CD4-positive, CD25-positive, alpha-beta regulatory T cell (primary cell): ENCODE measurements around the gene ZFYVE21. TPM values are rescaled to one million over a fixed set of nuclear protein-coding genes. Genes with fewer than 3 reads are reported as not detected.

ENCODE experiments used
- ATAC-seq, 2 donors: fragments of 150-1000 bp; cut with Tn5 transposase; one replicate each; pipeline ENCODE4 v1.10.0; 2021; ENCODE audit warnings: low read depth in 2 of 2, moderate number of reproducible peaks in 2 of 2, moderate library complexity in 1 of 2
- DNase-seq, 3 donors: peaks; one replicate each; pipeline versions ENCODE4 v3.0.0 to v3.0.0-alpha.2; 2012 to 2022; ENCODE audit warnings: mixed read lengths in 1 of 3
- H3K27ac ChIP-seq: one replicate; pipeline ENCODE4 v1.7.0; 2013; ENCODE audit warnings: mild to moderate bottlenecking, low read length; ENCODE audit not compliant: insufficient read depth, poor library complexity, severe bottlenecking
- H3K27me3 ChIP-seq: one replicate; pipeline ENCODE4 v1.7.0; 2013; ENCODE audit warnings: low read length; ENCODE audit not compliant: control insufficient read depth, insufficient read depth
- H3K36me3 ChIP-seq: one replicate; pipeline ENCODE4 v1.7.0; 2013; ENCODE audit warnings: mild to moderate bottlenecking, low read length, moderate library complexity; ENCODE audit not compliant: control insufficient read depth, insufficient read depth
- H3K4me1 ChIP-seq: 2 replicates; pipeline ENCODE4 v1.7.0; 2013; ENCODE audit warnings: mild to moderate bottlenecking, low read length; ENCODE audit not compliant: insufficient read depth, control insufficient read depth, poor library complexity, severe bottlenecking
- H3K4me3 ChIP-seq: one replicate; pipeline ENCODE4 v1.7.0; 2013; ENCODE audit warnings: low read depth, mild to moderate bottlenecking, low read length, moderate library complexity
- H3K9me3 ChIP-seq, 2 experiments: 1 replicate in 1 of 2; 2 replicates in 1 of 2; pipeline ENCODE4 v1.7.0; 2013; ENCODE audit warnings: low read length in 2 of 2, mild to moderate bottlenecking in 1 of 2, moderate library complexity in 1 of 2; ENCODE audit not compliant: control insufficient read depth in 2 of 2
- H3K27ac Mint-ChIP-seq, 3 donors: one replicate each; pipeline ENCODE4 v1.8.0; 2020 to 2022; ENCODE audit warnings: mild to moderate bottlenecking in 3 of 3, mixed read lengths in 3 of 3, moderate library complexity in 2 of 3
- H3K27me3 Mint-ChIP-seq: one replicate; pipeline ENCODE4 v1.8.0; 2022; ENCODE audit warnings: mild to moderate bottlenecking, mixed read lengths
- H3K36me3 Mint-ChIP-seq: one replicate; pipeline ENCODE4 v1.8.0; 2020; ENCODE audit warnings: mixed read lengths
- H3K4me1 Mint-ChIP-seq, 4 donors: one replicate each; pipeline ENCODE4 v1.8.0; 2020 to 2022; ENCODE audit warnings: mixed read lengths in 4 of 4, mild to moderate bottlenecking in 1 of 4
- H3K4me3 Mint-ChIP-seq, 4 donors: one replicate each; pipeline ENCODE4 v1.8.0; 2020 to 2022; ENCODE audit warnings: mild to moderate bottlenecking in 4 of 4, mixed read lengths in 4 of 4, moderate library complexity in 3 of 4
- H3K9me3 Mint-ChIP-seq, 7 donors: one replicate each; pipeline ENCODE4 v1.8.0; 2020 to 2022; ENCODE audit warnings: mixed read lengths in 7 of 7, mild to moderate bottlenecking in 3 of 7, moderate library complexity in 2 of 7
- polyA plus RNA-seq, 4 donors: library from polyadenylated mRNA; unstranded; fragments of 300-500 nt; fragmentation: Illumina TruSeq; gene quantifications; one replicate each; pipeline ENCODE4 v1.2.3, GENCODE V29; 2021
- total RNA-seq: library from RNA; stranded (reverse); gene quantifications from one replicate; pipeline ENCODE4 v1.2.3, GENCODE V29; 2022

ZFYVE21 gene
- total and polyA plus RNA-seq, 5 donors from 2014 or later: 12.1 to 25.0 (median 15.1) TPM

- peaks cover 4% of the 10 kb centered on the region for H3K36me3 ChIP-seq
- no peak overlapping the region for H3K27ac ChIP-seq
- DNase-seq (no peak), ATAC-seq (no peak)
- Mint-ChIP-seq H3K4me3 (peak overlapping the region in 1 of 4 donors; percentile 35), H3K36me3 (peaks cover 2% of the 10 kb centered on the region), H3K9me3 (peaks cover 0 to 2% (median 0%) of the 10 kb centered on the region in 7 donors), H3K27me3 (no peaks in the 10 kb centered on the region), H3K27ac (peak overlapping the region in 1 of 3 donors; percentile 17), H3K4me1 (peaks cover 0 to 16% (median 6%) of the 10 kb centered on the region in 4 donors)
- H3K4me3 ChIP-seq: no peak overlapping the region
- no peaks in the 10 kb centered on the region for H3K9me3 ChIP-seq
- no peaks in the 10 kb centered on the region for H3K4me1 ChIP-seq
- no peaks in the 10 kb centered on the region for H3K27me3 ChIP-seq
Observed at GRCh38 chr14:103708750-103709187, 6.8 kb upstream of the ZFYVE21 start.

DNA sequence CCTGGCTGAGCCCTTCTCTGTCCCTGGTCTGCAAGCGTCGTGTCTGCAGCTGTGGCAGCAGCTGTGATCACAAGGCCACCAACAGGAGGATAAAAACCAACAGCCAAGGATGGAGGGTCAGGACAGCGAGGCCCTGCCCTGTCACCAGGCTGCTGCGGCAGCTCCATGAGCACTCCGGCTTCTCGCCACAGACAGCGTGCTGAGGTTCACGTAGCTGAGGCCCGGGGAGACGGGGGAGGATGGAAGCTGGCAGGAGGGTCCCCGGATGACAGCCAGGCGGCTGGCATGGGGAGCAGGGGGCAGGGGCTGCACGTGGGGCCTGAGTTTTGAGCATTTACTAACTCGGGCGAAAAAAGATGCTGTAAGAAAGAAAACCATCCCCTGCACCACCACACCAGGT, 5.8 kb upstream of the ZFYVE21 start:
- Mint-ChIP-seq H3K4me3 (no peak overlapping the region), H3K27me3 (no peaks in the 10 kb centered on the region)
- DNase-seq: no peak

GRCh38 chr14:103710771-103711377, 4.7 kb upstream of the ZFYVE21 start:
- Histone ChIP-seq H3K27me3 (no peaks in the 10 kb centered on the region), H3K9me3 (no peaks in the 10 kb centered on the region), H3K27ac (no peak overlapping the region), H3K36me3 (no peaks in the 10 kb centered on the region), H3K4me3 (no peak overlapping the region), H3K4me1 (peaks cover 7% of the 10 kb centered on the region)
- DNase-seq: no peak
- Mint-ChIP-seq H3K4me1 (peaks cover 0 to 22% (median 8%) of the 10 kb centered on the region in 4 donors), H3K9me3 (peaks cover 0 to 2% (median 0%) of the 10 kb centered on the region in 7 donors), H3K4me3 (peak overlapping the region in 2 of 4 donors; percentile 68 to 81), H3K36me3 (no peaks in the 10 kb centered on the region), H3K27me3 (no peaks in the 10 kb centered on the region), H3K27ac (no peak overlapping the region)
- no peak for ATAC-seq

More for the DNA sequence above, 5.8 kb upstream of the ZFYVE21 start:
- Mint-ChIP-seq H3K9me3 (peaks cover 0 to 2% (median 0%) of the 10 kb centered on the region in 7 donors), H3K36me3 (no peaks in the 10 kb centered on the region), H3K27ac (peak overlapping the region in 2 of 3 donors; percentile 4 to 69), H3K4me1 (peaks cover 0 to 18% (median 4%) of the 10 kb centered on the region in 4 donors)
- ATAC-seq: no peak
- Histone ChIP-seq H3K4me1 (peaks cover 7% of the 10 kb centered on the region), H3K27ac (no peak overlapping the region), H3K4me3 (no peak overlapping the region), H3K36me3 (no peaks in the 10 kb centered on the region), H3K27me3 (no peaks in the 10 kb centered on the region), H3K9me3 (no peaks in the 10 kb centered on the region)

DNA sequence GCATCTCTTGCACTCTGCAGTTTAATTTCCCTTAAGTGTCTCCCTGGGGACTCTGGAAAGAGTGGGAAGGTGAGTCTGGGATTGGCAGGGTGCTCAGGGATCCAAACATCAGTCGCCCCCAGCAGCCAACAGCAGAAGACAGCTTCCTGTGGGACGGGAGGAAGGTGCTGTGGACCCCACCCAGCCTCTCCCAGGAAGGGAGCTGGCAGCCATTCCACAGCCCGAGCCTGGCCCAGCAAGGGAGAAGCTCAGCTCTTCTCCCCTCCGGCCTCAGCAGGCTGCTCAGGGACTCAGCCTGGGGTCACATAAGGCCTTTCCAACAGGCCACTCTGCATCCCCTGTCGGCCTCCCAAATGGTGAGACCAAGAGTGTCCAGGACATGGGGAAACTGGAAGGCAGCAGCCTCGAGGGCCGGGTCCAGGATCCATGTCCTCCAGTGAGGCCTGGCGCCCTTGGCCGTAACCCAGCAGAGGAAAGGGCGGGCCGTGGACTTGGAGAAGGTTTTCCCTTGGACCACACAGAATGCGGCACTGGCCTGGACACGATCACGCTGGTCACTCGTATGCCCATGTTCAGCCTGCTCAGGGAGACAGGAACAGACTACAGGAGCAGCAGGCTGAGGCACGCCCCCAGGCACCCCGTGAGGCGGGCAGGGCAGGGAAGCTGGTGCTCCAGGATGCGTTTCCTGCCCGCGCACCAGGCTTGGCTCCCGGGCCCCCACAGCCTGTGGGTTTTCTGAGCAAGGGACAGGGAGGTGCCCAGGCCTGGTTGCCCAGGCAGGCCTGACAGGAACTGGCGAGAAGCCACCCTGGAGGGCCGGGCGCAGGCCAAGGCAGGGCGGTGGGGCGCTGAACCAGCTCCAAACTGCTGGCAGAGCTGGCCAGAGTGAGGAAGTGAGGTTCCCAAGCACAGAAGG, 3.8 kb upstream of the ZFYVE21 start:
- Histone ChIP-seq H3K4me1 (peaks cover 15% of the 10 kb centered on the region), H3K27ac (no peak overlapping the region), H3K27me3 (no peaks in the 10 kb centered on the region), H3K4me3 (no peak overlapping the region), H3K9me3 (no peaks in the 10 kb centered on the region), H3K36me3 (no peaks in the 10 kb centered on the region)
- DNase-seq: peak in 1 of 3 donors; percentile 26
- Mint-ChIP-seq H3K27me3 (no peaks in the 10 kb centered on the region), H3K4me1 (peaks cover 0 to 25% (median 10%) of the 10 kb centered on the region in 4 donors), H3K4me3 (peak overlapping the region in 2 of 4 donors; percentile 5 to 49), H3K9me3 (peaks cover 0 to 2% (median 0%) of the 10 kb centered on the region in 7 donors), H3K27ac (peak overlapping the region in 2 of 3 donors; percentile 26 to 36), H3K36me3 (no peaks in the 10 kb centered on the region)
- ATAC-seq: no peak

DNA sequence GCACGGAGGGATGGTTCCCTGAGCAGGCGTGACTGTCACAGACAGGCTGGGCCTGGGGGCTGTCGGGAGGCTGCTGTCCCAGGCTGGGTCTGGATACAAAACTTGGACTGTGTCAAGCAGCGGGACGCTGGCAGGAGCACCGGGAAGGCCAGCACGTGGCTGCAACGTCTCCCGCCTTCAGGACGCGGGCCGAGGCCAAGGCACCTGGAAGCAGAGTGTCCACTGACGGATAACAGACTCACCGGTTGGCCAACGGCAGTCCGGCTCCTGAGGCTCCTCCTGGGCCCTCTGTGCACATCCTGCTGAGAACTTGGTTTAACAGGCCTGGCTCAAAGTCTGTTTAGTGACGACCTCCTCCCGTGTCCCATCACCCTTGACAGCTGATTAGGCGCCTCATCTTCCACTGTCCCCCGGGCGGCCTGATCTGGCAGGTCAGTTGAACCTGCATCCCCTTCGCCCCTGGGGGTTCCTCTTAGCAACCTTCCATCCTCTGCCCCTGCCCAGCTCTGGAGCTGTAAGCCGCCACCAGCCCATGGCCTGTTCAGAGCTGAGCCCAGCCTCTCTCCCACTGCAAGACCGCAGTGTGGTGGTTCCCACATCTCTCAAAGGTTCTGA, 2.9 kb upstream of the ZFYVE21 start:
- ATAC-seq (no peak), DNase-seq (no peak)
- H3K4me1 Mint-ChIP-seq: peaks cover 9 to 35% (median 18%) of the 10 kb centered on the region in 4 donors
- Histone ChIP-seq H3K9me3 (no peaks in the 10 kb centered on the region), H3K27ac (no peak overlapping the region), H3K27me3 (no peaks in the 10 kb centered on the region), H3K4me1 (peaks cover 18% of the 10 kb centered on the region), H3K4me3 (no peak overlapping the region), H3K36me3 (no peaks in the 10 kb centered on the region)
- H3K4me3 Mint-ChIP-seq: peak overlapping the region; percentile 38 to 63 (median 50)
- peaks cover 0 to 2% (median 0%) of the 10 kb centered on the region in 7 donors for H3K9me3 Mint-ChIP-seq
- no peaks in the 10 kb centered on the region for H3K27me3 Mint-ChIP-seq
- peaks cover 3% of the 10 kb centered on the region for H3K36me3 Mint-ChIP-seq
- H3K27ac Mint-ChIP-seq: peak overlapping the region in 2 of 3 donors; percentile 26 to 38

GRCh38 chr14:103713304-103714062, 2.1 kb upstream of the ZFYVE21 start:
- H3K27me3 ChIP-seq: no peaks in the 10 kb centered on the region
- ATAC-seq (no peak), DNase-seq (no peak)
- Mint-ChIP-seq H3K9me3 (peaks cover 0 to 2% (median 0%) of the 10 kb centered on the region in 7 donors), H3K27me3 (no peaks in the 10 kb centered on the region), H3K36me3 (peaks cover 6% of the 10 kb centered on the region), H3K4me1 (peaks cover 12 to 41% (median 22%) of the 10 kb centered on the region in 4 donors), H3K27ac (peak overlapping the region; percentile 26 to 55 (median 38)), H3K4me3 (peak overlapping the region; percentile 63 to 95 (median 84))
- H3K36me3 ChIP-seq: no peaks in the 10 kb centered on the region
- no peaks in the 10 kb centered on the region for H3K9me3 ChIP-seq
- no peak overlapping the region for H3K27ac ChIP-seq
- peaks cover 18% of the 10 kb centered on the region for H3K4me1 ChIP-seq
- no peak overlapping the region for H3K4me3 ChIP-seq
